Ishikawa (cell line): ENCODE results near the gene TAF1C.
A peak's percentile ranks its signal among the peaks of the same experiment; 100 is the strongest.

Experiments
- CEBPB ChIP-seq: IDR thresholded peaks from 2 replicates; pipeline ENCODE4 v1.6.1; 2012
- CREB1 ChIP-seq: IDR thresholded peaks from 2 replicates; pipeline ENCODE4 v1.6.1; 2012; ENCODE audit warnings: low read depth
- EGR1 ChIP-seq: IDR thresholded peaks from 2 replicates; pipeline ENCODE4 v1.6.1; 2012
- EP300 ChIP-seq: IDR thresholded peaks from 2 replicates; pipeline ENCODE4 v1.6.1; 2012; ENCODE audit warnings: borderline replicate concordance
- FOXM1 ChIP-seq: IDR thresholded peaks from 2 replicates; pipeline ENCODE4 v1.6.1; 2012; ENCODE audit warnings: low read depth, borderline replicate concordance
- NFIC ChIP-seq: IDR thresholded peaks from 2 replicates; pipeline ENCODE4 v1.6.1; 2012
- RAD21 ChIP-seq: IDR thresholded peaks from 2 replicates; pipeline ENCODE4 v1.6.1; 2012; ENCODE audit warnings: low read depth
- TAF1 ChIP-seq: IDR thresholded peaks from 2 replicates; pipeline ENCODE4 v1.6.1; 2012; ENCODE audit warnings: low read depth, mild to moderate bottlenecking
- TCF12 ChIP-seq: IDR thresholded peaks from 2 replicates; pipeline ENCODE4 v1.6.1; 2012; ENCODE audit warnings: low read depth
- TEAD4 ChIP-seq: IDR thresholded peaks from 2 replicates; pipeline ENCODE4 v1.6.1; 2012
- YY1 ChIP-seq: IDR thresholded peaks from 2 replicates; pipeline ENCODE4 v1.6.1; 2012; ENCODE audit warnings: low read depth
- ZBTB7A ChIP-seq: IDR thresholded peaks from 2 replicates; pipeline ENCODE4 v1.6.1; 2012; ENCODE audit warnings: low read depth
- TF ChIP-seq, protein P1 (sequence below): IDR thresholded peaks from 2 replicates; pipeline ENCODE4 v1.6.1; 2012
- TF ChIP-seq, protein P2 (sequence below): IDR thresholded peaks from 2 replicates; pipeline ENCODE4 v1.6.1; 2012; ENCODE audit warnings: low read depth, mild to moderate bottlenecking
- TF ChIP-seq, protein P3 (sequence below): IDR thresholded peaks from 2 replicates; pipeline ENCODE4 v1.6.1; 2012

Gene TAF1C

DNA sequence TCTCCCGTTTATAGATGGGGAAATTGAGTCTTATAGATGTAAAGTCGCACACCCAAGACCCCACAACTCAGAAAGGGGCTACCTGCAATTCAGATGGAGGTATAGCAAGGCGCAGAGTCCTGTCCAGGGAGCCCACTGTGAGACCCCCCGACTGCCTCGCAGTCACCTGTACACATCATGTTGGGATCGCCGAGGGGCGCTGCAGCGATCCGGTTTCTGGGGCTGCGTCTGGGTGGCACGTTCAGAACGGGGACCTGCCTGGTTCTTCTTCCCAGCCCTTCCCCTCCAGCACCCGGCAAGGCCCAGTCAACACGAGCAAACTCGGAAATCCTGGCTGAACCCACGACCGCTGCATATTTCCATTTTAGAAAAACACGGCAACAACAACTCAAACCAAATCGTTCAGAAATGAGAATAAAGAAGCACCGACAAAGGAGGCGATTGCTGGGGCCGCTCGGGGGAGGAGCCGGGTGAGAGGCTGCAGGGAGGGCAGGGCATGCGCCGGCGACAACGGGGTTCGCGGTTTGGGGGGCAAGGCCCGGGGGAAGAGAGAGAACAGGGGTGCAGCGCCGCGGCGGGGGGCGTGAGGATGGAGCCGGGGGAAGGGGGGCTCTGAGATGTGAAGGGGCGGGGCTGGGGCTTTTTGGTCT lies 42.5 kb downstream of the TAF1C start:
- TF ChIP-seq ZBTB7A (peak; percentile 71), NFIC (no peak)

DNA sequence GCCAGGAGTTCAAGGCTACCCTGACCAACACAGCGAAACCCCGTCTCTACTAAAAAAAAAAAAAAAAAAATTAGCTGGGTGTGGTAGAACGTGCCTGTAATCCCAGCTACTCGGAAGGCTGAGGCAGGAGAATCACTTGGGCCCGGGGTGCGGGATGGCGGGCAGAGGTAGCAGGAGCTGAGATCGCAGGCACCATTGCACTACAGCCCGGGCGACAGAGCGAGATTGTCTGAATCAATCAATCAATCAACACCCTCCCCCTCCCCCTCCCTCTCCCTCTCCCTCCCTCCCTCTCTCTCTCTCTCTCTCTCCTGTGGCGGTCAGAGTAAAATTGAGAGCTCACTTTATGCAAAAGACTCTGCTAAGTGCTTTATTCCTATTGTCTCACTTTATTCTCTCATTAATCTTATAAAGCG lies 43.1 kb downstream of the TAF1C start:
- TF ChIP-seq NFIC (no peak), TCF12 (no peak), TEAD4 (no peak), FOXM1 (no peak), RAD21 (no peak), CREB1 (no peak), TAF1 (no peak), ZBTB7A (no peak), CEBPB (no peak)
- TF ChIP-seq, protein P1, sequence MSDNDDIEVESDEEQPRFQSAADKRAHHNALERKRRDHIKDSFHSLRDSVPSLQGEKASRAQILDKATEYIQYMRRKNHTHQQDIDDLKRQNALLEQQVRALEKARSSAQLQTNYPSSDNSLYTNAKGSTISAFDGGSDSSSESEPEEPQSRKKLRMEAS, result no peak
- TF ChIP-seq, protein P2, sequence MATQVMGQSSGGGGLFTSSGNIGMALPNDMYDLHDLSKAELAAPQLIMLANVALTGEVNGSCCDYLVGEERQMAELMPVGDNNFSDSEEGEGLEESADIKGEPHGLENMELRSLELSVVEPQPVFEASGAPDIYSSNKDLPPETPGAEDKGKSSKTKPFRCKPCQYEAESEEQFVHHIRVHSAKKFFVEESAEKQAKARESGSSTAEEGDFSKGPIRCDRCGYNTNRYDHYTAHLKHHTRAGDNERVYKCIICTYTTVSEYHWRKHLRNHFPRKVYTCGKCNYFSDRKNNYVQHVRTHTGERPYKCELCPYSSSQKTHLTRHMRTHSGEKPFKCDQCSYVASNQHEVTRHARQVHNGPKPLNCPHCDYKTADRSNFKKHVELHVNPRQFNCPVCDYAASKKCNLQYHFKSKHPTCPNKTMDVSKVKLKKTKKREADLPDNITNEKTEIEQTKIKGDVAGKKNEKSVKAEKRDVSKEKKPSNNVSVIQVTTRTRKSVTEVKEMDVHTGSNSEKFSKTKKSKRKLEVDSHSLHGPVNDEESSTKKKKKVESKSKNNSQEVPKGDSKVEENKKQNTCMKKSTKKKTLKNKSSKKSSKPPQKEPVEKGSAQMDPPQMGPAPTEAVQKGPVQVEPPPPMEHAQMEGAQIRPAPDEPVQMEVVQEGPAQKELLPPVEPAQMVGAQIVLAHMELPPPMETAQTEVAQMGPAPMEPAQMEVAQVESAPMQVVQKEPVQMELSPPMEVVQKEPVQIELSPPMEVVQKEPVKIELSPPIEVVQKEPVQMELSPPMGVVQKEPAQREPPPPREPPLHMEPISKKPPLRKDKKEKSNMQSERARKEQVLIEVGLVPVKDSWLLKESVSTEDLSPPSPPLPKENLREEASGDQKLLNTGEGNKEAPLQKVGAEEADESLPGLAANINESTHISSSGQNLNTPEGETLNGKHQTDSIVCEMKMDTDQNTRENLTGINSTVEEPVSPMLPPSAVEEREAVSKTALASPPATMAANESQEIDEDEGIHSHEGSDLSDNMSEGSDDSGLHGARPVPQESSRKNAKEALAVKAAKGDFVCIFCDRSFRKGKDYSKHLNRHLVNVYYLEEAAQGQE, result no peak

DNA sequence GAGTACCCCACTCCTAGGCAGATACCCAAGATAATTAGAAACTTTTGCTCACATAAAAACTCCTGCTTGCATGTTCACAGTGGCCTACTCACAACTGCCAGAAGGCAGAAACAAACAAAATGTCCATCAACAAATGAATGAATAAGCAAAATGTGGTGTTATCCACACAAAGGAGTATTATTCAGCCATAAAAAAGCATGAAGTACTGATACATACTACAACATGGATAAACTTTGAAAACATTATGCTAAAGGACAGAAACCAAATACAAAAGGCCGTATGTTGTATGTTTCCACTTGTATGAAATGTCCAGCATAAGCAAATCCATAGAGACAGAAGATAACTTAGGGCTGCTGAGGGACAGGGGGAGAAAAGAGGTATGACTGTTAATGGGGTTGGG lies 43.8 kb downstream of the TAF1C start:
- TF ChIP-seq, protein P3, sequence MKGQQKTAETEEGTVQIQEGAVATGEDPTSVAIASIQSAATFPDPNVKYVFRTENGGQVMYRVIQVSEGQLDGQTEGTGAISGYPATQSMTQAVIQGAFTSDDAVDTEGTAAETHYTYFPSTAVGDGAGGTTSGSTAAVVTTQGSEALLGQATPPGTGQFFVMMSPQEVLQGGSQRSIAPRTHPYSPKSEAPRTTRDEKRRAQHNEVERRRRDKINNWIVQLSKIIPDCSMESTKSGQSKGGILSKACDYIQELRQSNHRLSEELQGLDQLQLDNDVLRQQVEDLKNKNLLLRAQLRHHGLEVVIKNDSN, result no peak
- TF ChIP-seq TAF1, result no peak
- no peak for TF ChIP-seq FOXM1
- no peak for TF ChIP-seq NFIC
- no peak for TF ChIP-seq TEAD4
- TF ChIP-seq YY1, result no peak
- no peak for TF ChIP-seq CREB1
- TF ChIP-seq, protein P2, result no peak
- TF ChIP-seq CEBPB, result no peak
- no peak for TF ChIP-seq ZBTB7A
- TF ChIP-seq TCF12, result no peak
- TF ChIP-seq, protein P1, result no peak
- no peak for TF ChIP-seq EGR1
- no peak for TF ChIP-seq RAD21
- no peak for TF ChIP-seq EP300

DNA sequence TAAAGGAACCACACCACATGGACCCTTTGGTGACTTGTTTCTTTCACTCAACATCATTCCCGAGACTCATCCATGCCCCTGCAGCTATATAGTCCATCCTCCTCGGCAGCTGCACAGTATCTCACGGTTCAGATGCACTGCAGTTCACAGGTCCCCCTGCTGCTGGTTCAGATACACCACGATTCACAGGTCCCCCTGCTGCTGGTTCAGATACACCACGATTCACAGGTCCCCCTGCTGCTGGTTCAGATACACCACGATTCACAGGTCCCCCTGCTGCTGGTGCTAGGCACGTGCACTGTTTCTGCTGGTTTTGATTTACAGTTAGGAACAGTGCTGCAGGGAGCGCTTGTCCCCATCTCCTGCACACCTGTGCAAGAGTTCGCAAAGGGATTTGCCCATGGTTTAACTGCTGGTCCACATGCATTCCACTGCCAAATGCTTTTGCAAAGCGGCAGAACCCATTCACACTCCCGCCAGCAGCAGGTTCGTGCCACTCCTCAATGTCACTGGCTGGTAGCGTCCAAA lies 45.6 kb downstream of the TAF1C start:
- TF ChIP-seq, protein P1, result no peak
- TF ChIP-seq CREB1, result no peak

DNA sequence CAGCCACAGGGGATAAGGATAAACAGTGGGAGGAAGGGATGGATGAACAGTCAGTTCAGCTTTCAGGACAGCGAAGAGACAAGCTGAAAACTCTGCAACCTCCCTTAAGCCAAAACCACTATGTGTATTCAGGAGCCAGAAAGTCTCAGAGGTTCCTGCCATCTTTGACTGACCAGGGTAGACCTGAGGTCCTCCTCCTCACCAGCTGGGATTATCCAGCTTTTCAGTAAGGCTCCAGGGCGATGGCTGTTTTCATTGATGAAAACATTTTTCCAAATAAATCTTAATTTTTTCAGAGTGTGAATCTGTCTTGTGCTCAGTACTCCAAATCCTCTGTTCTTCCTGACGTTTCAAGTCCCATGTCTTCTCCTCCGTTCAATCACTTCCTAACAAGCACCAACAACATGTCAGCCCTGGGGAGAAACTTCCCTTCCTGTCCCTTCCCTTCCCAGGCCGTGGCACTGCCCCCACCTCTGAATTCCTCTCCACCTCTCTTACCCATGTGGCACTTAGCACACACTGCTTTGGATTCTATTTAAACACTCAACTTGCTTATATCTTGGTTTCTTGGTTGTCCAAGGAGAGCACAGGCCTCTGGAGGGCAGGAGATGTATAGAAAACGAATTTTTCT lies 47.1 kb downstream of the TAF1C start:
- TF ChIP-seq, protein P1, result no peak
- TF ChIP-seq TAF1 (no peak), CEBPB (no peak), RAD21 (no peak), NFIC (no peak), EGR1 (no peak), YY1 (no peak)
- TF ChIP-seq, protein P3, result no peak
